SK-N-SH (cell line): ENCODE data around the gene ADTRP. TPM values are rescaled to one million over a fixed set of nuclear protein-coding genes. Genes with fewer than 3 reads are reported as not detected.

Experiments
- CTCF ChIA-PET: fragments of 300-600, 350-600 bp; formaldehyde crosslinking; extraction: SDS; loops from one replicate; lab custom pipeline; 2021; lab: Yijun Ruan, JAX
- POLR2A ChIA-PET: fragments of 350-600 bp; sonication (Branson Sonifier 250); formaldehyde crosslinking; extraction: SDS; loops from one replicate; lab custom pipeline; 2020; ENCODE audit warnings: antibody characterized with exemption, inconsistent platforms; lab: Yijun Ruan, JAX
- DNase-seq: peaks from one replicate; pipeline ENCODE4 v3.0.0; 2012
- H2AFZ ChIP-seq: fragments of 200-600 bp; sonication (generic); 2 replicates; pipeline ENCODE4 v1.8.1; 2016; ENCODE audit warnings: antibody characterized with exemption, mild to moderate bottlenecking, low read depth
- H3F3A ChIP-seq: fragments of 200-600 bp; sonication (generic); replicated peaks from 2 replicates; pipeline ENCODE3; 2016; ENCODE audit warnings: antibody characterized with exemption, mild to moderate bottlenecking; ENCODE audit not compliant: insufficient read depth
- H3K27ac ChIP-seq, 2 experiments: fragments of 200-500 bp in 1 of 2; fragments of 200-600 bp in 1 of 2; sonication (Bioruptor generic) in 1 of 2; sonication (generic), shearing (Covaris generic) in 1 of 2; 2 replicates each; pipeline versions ENCODE4 v1.5.1 to v1.6.1; 2014 to 2016; ENCODE audit warnings: low read depth in 2 of 2, inconsistent platforms in 1 of 2, low read length in 1 of 2, mild to moderate bottlenecking in 1 of 2, mixed read lengths in 1 of 2
- H3K27me3 ChIP-seq: fragments of 200-600 bp; sonication (generic), shearing (Covaris generic); 2 replicates; pipeline ENCODE4 v1.6.1; 2016; ENCODE audit warnings: mixed run types; ENCODE audit not compliant: insufficient read depth
- H3K36me3 ChIP-seq, 2 experiments: fragments of 200-500 bp in 1 of 2; fragments of 200-600 bp in 1 of 2; sonication (Bioruptor generic) in 1 of 2; sonication (generic) in 1 of 2; replicated peaks in 1 of 2; 2 replicates each; pipeline versions ENCODE3 to v1.5.1; 2014 to 2016; ENCODE audit warnings: low read length in 1 of 2, mild to moderate bottlenecking in 1 of 2; ENCODE audit not compliant: insufficient read depth in 2 of 2, control insufficient read depth in 1 of 2
- H3K4me1 ChIP-seq, 2 experiments: fragments of 200-500 bp in 1 of 2; fragments of 200-600 bp in 1 of 2; sonication (Bioruptor generic) in 1 of 2; sonication (generic), shearing (Covaris generic) in 1 of 2; 2 replicates each; pipeline versions ENCODE4 v1.5.1 to v1.6.1; 2014 to 2016; ENCODE audit warnings: low read depth in 1 of 2, low read length in 1 of 2, mixed run types in 1 of 2; ENCODE audit not compliant: insufficient read depth in 2 of 2, control insufficient read depth in 1 of 2
- H3K4me2 ChIP-seq: fragments of 200-600 bp; sonication (generic), shearing (Covaris generic); 2 replicates; pipeline ENCODE4 v1.6.1; 2017; ENCODE audit warnings: mixed run types
- H3K4me3 ChIP-seq, 2 experiments: fragments of 200-500 bp in 1 of 2; fragments of 200-600 bp in 1 of 2; sonication (Bioruptor generic) in 1 of 2; sonication (generic), shearing (Covaris generic) in 1 of 2; 2 replicates each; pipeline versions ENCODE4 v1.5.1 to v1.8.1; 2014 to 2016; ENCODE audit warnings: low read depth in 2 of 2, inconsistent platforms in 1 of 2, low read length in 1 of 2, mild to moderate bottlenecking in 1 of 2, mixed read lengths in 1 of 2, moderate library complexity in 1 of 2
- H3K79me2 ChIP-seq: fragments of 200-600 bp; sonication (generic); 2 replicates; pipeline ENCODE4 v1.8.1; 2017; ENCODE audit warnings: mild to moderate bottlenecking; ENCODE audit not compliant: insufficient read depth
- H3K9ac ChIP-seq: fragments of 200-600 bp; sonication (generic); 2 replicates; pipeline ENCODE4 v1.6.1; 2017; ENCODE audit warnings: mixed run types
- H3K9me2 ChIP-seq: fragments of 200-600 bp; sonication (generic); 2 replicates; pipeline ENCODE4 v1.6.1; 2017; ENCODE audit warnings: mixed run types
- H3K9me3 ChIP-seq: fragments of 200-600 bp; sonication (generic); 2 replicates; pipeline ENCODE4 v1.6.1; 2017; ENCODE audit warnings: mixed run types, mild to moderate bottlenecking, moderate library complexity
- H4K20me1 ChIP-seq: fragments of 200-600 bp; sonication (generic); 2 replicates; pipeline ENCODE4 v1.6.1; 2017; ENCODE audit warnings: mild to moderate bottlenecking, mixed run types; ENCODE audit not compliant: insufficient read depth
- CTCF ChIP-seq: fragments of 200-600 bp; sonication (generic); IDR thresholded peaks from 2 replicates; pipeline ENCODE4 v1.6.1; 2017; ENCODE audit warnings: antibody characterized with exemption, mild to moderate bottlenecking, moderate library complexity
- ELF1 ChIP-seq: IDR thresholded peaks from 2 replicates; pipeline ENCODE4 v1.4.0; 2012
- EZH2phosphoT487 ChIP-seq: fragments of 200-600 bp; sonication (generic); IDR thresholded peaks from 2 replicates; pipeline ENCODE4 v1.6.1; 2017; ENCODE audit warnings: low read depth, mixed run types, mild to moderate bottlenecking, antibody characterized with exemption, moderate library complexity, borderline replicate concordance
- FOSL2 ChIP-seq: IDR thresholded peaks from 2 replicates; pipeline ENCODE4 v1.4.0; 2012; ENCODE audit warnings: low read depth, mild to moderate bottlenecking, moderate library complexity, borderline replicate concordance
- FOXJ3 ChIP-seq: sonication (generic); formaldehyde crosslinking; IDR thresholded peaks from 2 replicates; pipeline ENCODE4 v1.5.1; 2020; ENCODE audit warnings: mild to moderate bottlenecking, missing genetic modification reagents
- IRF3 ChIP-seq: fragments of 150-350 bp; IDR thresholded peaks from 2 replicates; pipeline ENCODE4 v1.6.1; 2016; ENCODE audit warnings: mild to moderate bottlenecking, low read depth, low read length
- JUND ChIP-seq: IDR thresholded peaks from 2 replicates; pipeline ENCODE4 v1.4.0; 2012
- MEF2A ChIP-seq: IDR thresholded peaks from 2 replicates; pipeline ENCODE4 v1.4.0; 2012; ENCODE audit warnings: low read depth, borderline replicate concordance
- NFIC ChIP-seq: IDR thresholded peaks from 2 replicates; pipeline ENCODE4 v1.4.0; 2012; ENCODE audit warnings: borderline replicate concordance
- NRF1 ChIP-seq: IDR thresholded peaks from 2 replicates; pipeline ENCODE4 v1.6.1; 2012; ENCODE audit warnings: low read depth, mild to moderate bottlenecking, low read length
- RCOR1 ChIP-seq: fragments of 150-350 bp; IDR thresholded peaks from 2 replicates; pipeline ENCODE4 v1.6.1; 2017; ENCODE audit warnings: antibody characterized with exemption, low read length
- TCF12 ChIP-seq: IDR thresholded peaks from 2 replicates; pipeline ENCODE4 v1.4.0; 2012
- TEAD4 ChIP-seq: IDR thresholded peaks from 2 replicates; pipeline ENCODE4 v1.4.0; 2012; ENCODE audit warnings: mild to moderate bottlenecking, borderline replicate concordance; ENCODE audit not compliant: insufficient read depth
- USF1 ChIP-seq: IDR thresholded peaks from 2 replicates; pipeline ENCODE4 v1.4.0; 2012; ENCODE audit warnings: low read depth, borderline replicate concordance
- USF2 ChIP-seq: fragments of 150-350 bp; IDR thresholded peaks from 2 replicates; pipeline ENCODE4 v1.6.1; 2017; ENCODE audit warnings: antibody characterized with exemption, low read length, low read depth, borderline replicate concordance
- YY1 ChIP-seq: IDR thresholded peaks from 2 replicates; pipeline ENCODE4 v1.4.0; 2012; ENCODE audit warnings: low read depth, mild to moderate bottlenecking
- WGBS: methylation state at CpG from one replicate; pipeline ENCODE4 v1.1.6; 2017; ENCODE audit warnings: low lambda C conversion rate; 5-methylcytosine and 5-hydroxymethylcytosine counted together
- polyA plus RNA-seq, 3 experiments: library from polyadenylated mRNA; depleted of rRNA; stranded (reverse); fragments of >200 nt; gene quantifications; 2 replicates each; pipeline ENCODE4 v1.2.3, GENCODE V29; 2012

Gene ADTRP
- polyA plus RNA-seq, 1 of the 3 experiments (the other 2 are of a cell fraction), result 0.84 TPM

GRCh38 chr6:11774426-11774825 lies 4.2 kb downstream of the ADTRP start:
- no peak for DNase-seq
- ChIA-PET CTCF (interaction anchor here (0.6 to 1.1 kb wide), 2 partner anchors 12 to 19 kb away, joined by 3 read pairs; no protein-coding TSS in a partner anchor), POLR2A (no interaction called here)
- TF ChIP-seq USF2, result no peak
- TF ChIP-seq NFIC, result no peak
- TF ChIP-seq RCOR1, result no peak
- TF ChIP-seq JUND, result no peak
- TF ChIP-seq TCF12, result no peak
- TF ChIP-seq ELF1, result no peak
- no peak for TF ChIP-seq IRF3
- no peak for TF ChIP-seq EZH2phosphoT487
- no peak for TF ChIP-seq USF1
- TF ChIP-seq TEAD4, result no peak
- TF ChIP-seq FOXJ3 (CRISPR knock-in tag), result no peak
- no peak for TF ChIP-seq MEF2A
- no peak for TF ChIP-seq FOSL2
- TF ChIP-seq NRF1, result no peak
- Histone ChIP-seq H3K9me2 (no peaks in the 10 kb centered on the region), H3K9ac (no peak overlapping the region), H3K9me3 (no peaks in the 10 kb centered on the region), H4K20me1 (no peaks in the 10 kb centered on the region), H3K27me3 (no peaks in the 10 kb centered on the region), H3F3A (peaks cover 27% of the 10 kb centered on the region), H2AFZ (no peak overlapping the region), H3K4me3 (no peak overlapping the region), H3K27ac (no peak overlapping the region), H3K36me3 (no peaks in the 10 kb centered on the region), H3K4me2 (no peak overlapping the region), H3K79me2 (no peaks in the 10 kb centered on the region), H3K4me1 (peaks cover 5 to 30% of the 10 kb centered on the region in 2 experiments)
- 78% methylated on average over 4 of the region's 4 CpGs for WGBS

GRCh38 chr6:11773581-11773980 lies 5.0 kb downstream of the ADTRP start:
- H4K20me1 ChIP-seq, result no peaks in the 10 kb centered on the region
- H3F3A ChIP-seq, result peaks cover 27% of the 10 kb centered on the region
- ChIA-PET POLR2A (no interaction called here), CTCF (interaction anchor here (1.1 kb wide), 1 partner anchor 13 kb away, joined by 3 read pairs; no protein-coding TSS in a partner anchor)
- H3K79me2 ChIP-seq, result no peaks in the 10 kb centered on the region
- no peak overlapping the region for H3K4me3 ChIP-seq
- TF ChIP-seq CTCF, result no peak
- TF ChIP-seq IRF3, result no peak
- no peak for TF ChIP-seq YY1
- no peak for TF ChIP-seq ELF1
- TF ChIP-seq TEAD4, result no peak
- DNase-seq, result no peak
- H3K9me3 ChIP-seq, result no peaks in the 10 kb centered on the region
- no peak overlapping the region for H2AFZ ChIP-seq
- peaks cover 5 to 37% of the 10 kb centered on the region in 2 experiments for H3K4me1 ChIP-seq
- H3K27me3 ChIP-seq, result no peaks in the 10 kb centered on the region
- no peak overlapping the region for H3K4me2 ChIP-seq
- no peak overlapping the region for H3K9ac ChIP-seq
- H3K9me2 ChIP-seq, result no peaks in the 10 kb centered on the region
- peak overlapping the region in 1 of 2 experiments; percentile 97; a peak in 2 of 4 replicates for H3K27ac ChIP-seq
- no peaks in the 10 kb centered on the region for H3K36me3 ChIP-seq
- WGBS, result 89% methylated on average over 1 of the region's 2 CpGs
